HG03575 (cell line): Measurements from ENCODE around the gene TSPEAR.

Experiments used
- ATAC-seq: cut with Tn5 transposase; IDR thresholded peaks from one replicate; pipeline ENCODE4 v1.9.1; 2021; ENCODE audit not compliant: unreplicated experiment, insufficient number of reproducible peaks, low FRiP score; ENCODE audit errors: extremely low read depth

Gene TSPEAR

GRCh38 chr21:44742418-44743153 is 31.2 kb upstream of the TSPEAR start:
- no peak for ATAC-seq

- ATAC-seq = no peak
Measured at GRCh38 chr21:44741921-44742320, 30.5 kb upstream of the TSPEAR start.

GRCh38 chr21:44740742-44741141 is 29.4 kb upstream of the TSPEAR start:
- ATAC-seq = no peak

GRCh38 chr21:44739316-44739715 is 27.9 kb upstream of the TSPEAR start:
- no peak for ATAC-seq

- no peak for ATAC-seq
Measured at GRCh38 chr21:44738621-44739020, 27.2 kb upstream of the TSPEAR start.

GRCh38 chr21:44737706-44738354 is 26.5 kb upstream of the TSPEAR start:
- ATAC-seq = no peak

- ATAC-seq = no peak
Measured at GRCh38 chr21:44736291-44737004, 25.1 kb upstream of the TSPEAR start.

GRCh38 chr21:44735821-44736220 is 24.4 kb upstream of the TSPEAR start:
- no peak for ATAC-seq

- no peak for ATAC-seq
Measured at GRCh38 chr21:44734841-44735240, 23.5 kb upstream of the TSPEAR start.

GRCh38 chr21:44734026-44734745 is 22.8 kb upstream of the TSPEAR start:
- ATAC-seq = no peak

- no peak for ATAC-seq
Measured at GRCh38 chr21:44732956-44733355, 21.6 kb upstream of the TSPEAR start.

GRCh38 chr21:44732263-44732662 is 20.9 kb upstream of the TSPEAR start:
- no peak for ATAC-seq

- ATAC-seq = no peak
Measured at GRCh38 chr21:44730951-44731579, 19.7 kb upstream of the TSPEAR start.

GRCh38 chr21:44730028-44730395 is 18.6 kb upstream of the TSPEAR start:
- ATAC-seq = no peak

- ATAC-seq = no peak
Measured at GRCh38 chr21:44729336-44730027, 18.1 kb upstream of the TSPEAR start.

GRCh38 chr21:44728716-44729115 is 17.3 kb upstream of the TSPEAR start:
- ATAC-seq = no peak

- no peak for ATAC-seq
Measured at GRCh38 chr21:44727757-44728156, 16.4 kb upstream of the TSPEAR start.

GRCh38 chr21:44727321-44727720 is 15.9 kb upstream of the TSPEAR start:
- no peak for ATAC-seq

GRCh38 chr21:44726826-44727225 is 15.5 kb upstream of the TSPEAR start:
- ATAC-seq = no peak
